Skeletal muscle satellite cell (primary cell): Measurements from ENCODE around the gene GNAI2.
"Not testable (repeated sequence)": the region's sequence is repeated elsewhere in the genome, so short reads cannot be mapped to it uniquely, and the experiment has no call there.

Source experiments
- H3K27me3 ChIP-seq: 2 replicates; pipeline ENCODE4 v1.7.0; 2013; ENCODE audit warnings: low read length; ENCODE audit not compliant: control insufficient read depth, insufficient read depth
- H3K36me3 ChIP-seq: 2 replicates; pipeline ENCODE4 v1.7.0; 2013; ENCODE audit warnings: mild to moderate bottlenecking, control low read depth, low read length; ENCODE audit not compliant: insufficient read depth
- H3K4me1 ChIP-seq: 2 replicates; pipeline ENCODE4 v1.7.0; 2013; ENCODE audit warnings: low read length; ENCODE audit not compliant: control insufficient read depth, insufficient read depth
- H3K4me2 ChIP-seq: 2 replicates; pipeline ENCODE4 v1.7.0; 2013; ENCODE audit warnings: mild to moderate bottlenecking, low read length
- H3K4me3 ChIP-seq: 2 replicates; pipeline ENCODE4 v1.7.0; 2013; ENCODE audit warnings: low read length
- H3K9ac ChIP-seq: 2 replicates; pipeline ENCODE4 v1.7.0; 2013; ENCODE audit warnings: mild to moderate bottlenecking, low read depth, low read length, moderate library complexity
- H3K9me3 ChIP-seq: replicated peaks from 2 replicates; pipeline ENCODE4 v1.7.0; 2013; ENCODE audit warnings: mild to moderate bottlenecking, control low read depth, low read length

The GNAI2 gene

GRCh38 chr3:50269977-50270413, 34.0 kb downstream of the GNAI2 start:
- no peaks in the 10 kb centered on the region for H3K36me3 ChIP-seq
- H3K4me1 ChIP-seq = peaks cover 50% of the 10 kb centered on the region
- no peaks in the 10 kb centered on the region for H3K9me3 ChIP-seq
- H3K27me3 ChIP-seq = no peaks in the 10 kb centered on the region
- peak overlapping the region; percentile 54 for H3K4me2 ChIP-seq
- H3K4me3 ChIP-seq = peak overlapping the region; percentile 2
- H3K9ac ChIP-seq = peak overlapping the region; percentile 8

- Histone ChIP-seq H3K4me3 (no peak overlapping the region), H3K9ac (peak overlapping the region; percentile 8)
These were observed 34.6 kb downstream of the GNAI2 start for GRCh38 chr3:50270422-50271224.

GRCh38 chr3:50271314-50271936, 35.4 kb downstream of the GNAI2 start:
- Histone ChIP-seq H3K4me2 (no peak overlapping the region), H3K9me3 (no peaks in the 10 kb centered on the region), H3K27me3 (no peaks in the 10 kb centered on the region), H3K36me3 (no peaks in the 10 kb centered on the region), H3K9ac (no peak overlapping the region), H3K4me3 (no peak overlapping the region), H3K4me1 (peaks cover 43% of the 10 kb centered on the region)

More at GRCh38 chr3:50270422-50271224, 34.6 kb downstream of the GNAI2 start:
- H3K4me1 ChIP-seq = peaks cover 44% of the 10 kb centered on the region
- no peaks in the 10 kb centered on the region for H3K36me3 ChIP-seq
- no peaks in the 10 kb centered on the region for H3K27me3 ChIP-seq
- H3K4me2 ChIP-seq = peak overlapping the region; percentile 54
- no peaks in the 10 kb centered on the region for H3K9me3 ChIP-seq

DNA sequence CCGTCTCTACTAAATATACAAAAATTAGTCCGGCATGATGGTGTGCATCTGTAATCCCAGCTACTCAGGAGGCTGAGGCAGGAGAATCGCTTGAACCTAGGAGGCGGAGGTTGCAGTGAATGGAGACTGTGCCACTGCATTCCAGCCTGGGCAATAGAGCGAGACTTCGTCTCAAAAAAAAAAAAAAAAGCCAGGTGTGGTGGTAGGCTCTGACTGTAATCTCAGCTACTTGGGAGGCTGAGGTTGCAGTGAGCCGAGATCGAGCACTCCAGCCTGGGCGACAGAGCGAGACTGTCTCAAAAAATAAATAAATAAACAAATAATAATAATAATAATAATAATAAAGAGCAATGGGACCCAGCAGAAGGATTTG, 36.5 kb downstream of the GNAI2 start:
- H3K4me2 ChIP-seq = peak overlapping the region; percentile 80
- H3K4me3 ChIP-seq, H3K9ac ChIP-seq, H3K27me3 ChIP-seq, H3K36me3 ChIP-seq, H3K9me3 ChIP-seq: not testable (repeated sequence)
- peaks cover 35% of the 10 kb centered on the region for H3K4me1 ChIP-seq

DNA sequence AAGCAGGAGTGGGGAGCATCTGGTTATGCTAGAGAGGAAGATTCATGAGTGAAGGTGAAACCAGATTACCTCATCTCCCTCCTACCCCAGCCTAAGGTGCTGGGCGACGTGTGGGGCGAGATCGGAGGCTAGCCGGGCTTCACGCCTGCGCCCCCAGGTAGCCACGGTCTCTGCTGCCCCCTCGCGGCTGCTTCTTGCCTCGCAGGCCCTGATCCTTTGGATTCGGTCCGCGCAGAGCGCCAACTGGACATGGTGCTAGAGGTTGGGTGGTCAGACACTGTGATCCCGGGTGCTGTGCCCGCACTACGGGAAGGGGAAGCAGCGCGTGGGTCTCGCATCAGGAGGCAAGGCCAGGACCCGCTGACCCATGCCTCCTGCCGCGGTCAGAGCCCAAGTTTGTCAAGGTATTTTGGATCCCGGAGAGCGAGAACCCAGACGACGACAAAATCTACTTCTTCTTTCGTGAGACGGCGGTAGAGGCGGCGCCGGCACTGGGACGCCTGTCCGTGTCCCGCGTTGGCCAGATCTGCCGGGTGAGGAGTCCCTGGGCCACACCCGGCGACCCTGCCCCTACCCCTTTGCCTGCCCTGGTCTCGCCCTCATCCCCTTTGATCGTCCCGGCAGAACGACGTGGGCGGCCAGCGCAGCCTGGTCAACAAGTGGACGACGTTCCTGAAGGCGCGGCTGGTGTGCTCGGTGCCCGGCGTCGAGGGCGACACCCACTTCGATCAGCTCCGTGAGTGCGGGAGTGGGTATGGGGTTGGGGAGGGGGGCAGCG, 37.1 kb downstream of the GNAI2 start:
- Histone ChIP-seq H3K9ac (no peak overlapping the region), H3K4me3 (peak overlapping the region; percentile 51), H3K36me3 (no peaks in the 10 kb centered on the region), H3K4me1 (peaks cover 31% of the 10 kb centered on the region), H3K9me3 (no peaks in the 10 kb centered on the region), H3K4me2 (peak overlapping the region; percentile 80), H3K27me3 (no peaks in the 10 kb centered on the region)

- Histone ChIP-seq H3K36me3 (no peaks in the 10 kb centered on the region), H3K4me2 (no peak overlapping the region), H3K9ac (no peak overlapping the region), H3K27me3 (no peaks in the 10 kb centered on the region), H3K4me1 (peaks cover 27% of the 10 kb centered on the region), H3K4me3 (no peak overlapping the region), H3K9me3 (no peaks in the 10 kb centered on the region)
These were observed 37.7 kb downstream of the GNAI2 start for GRCh38 chr3:50273689-50274065.

GRCh38 chr3:50274371-50275104, 38.5 kb downstream of the GNAI2 start:
- Histone ChIP-seq H3K9me3 (no peaks in the 10 kb centered on the region), H3K27me3 (no peaks in the 10 kb centered on the region), H3K9ac (no peak overlapping the region), H3K36me3 (no peaks in the 10 kb centered on the region), H3K4me1 (peaks cover 18% of the 10 kb centered on the region), H3K4me2 (no peak overlapping the region), H3K4me3 (no peak overlapping the region)

DNA sequence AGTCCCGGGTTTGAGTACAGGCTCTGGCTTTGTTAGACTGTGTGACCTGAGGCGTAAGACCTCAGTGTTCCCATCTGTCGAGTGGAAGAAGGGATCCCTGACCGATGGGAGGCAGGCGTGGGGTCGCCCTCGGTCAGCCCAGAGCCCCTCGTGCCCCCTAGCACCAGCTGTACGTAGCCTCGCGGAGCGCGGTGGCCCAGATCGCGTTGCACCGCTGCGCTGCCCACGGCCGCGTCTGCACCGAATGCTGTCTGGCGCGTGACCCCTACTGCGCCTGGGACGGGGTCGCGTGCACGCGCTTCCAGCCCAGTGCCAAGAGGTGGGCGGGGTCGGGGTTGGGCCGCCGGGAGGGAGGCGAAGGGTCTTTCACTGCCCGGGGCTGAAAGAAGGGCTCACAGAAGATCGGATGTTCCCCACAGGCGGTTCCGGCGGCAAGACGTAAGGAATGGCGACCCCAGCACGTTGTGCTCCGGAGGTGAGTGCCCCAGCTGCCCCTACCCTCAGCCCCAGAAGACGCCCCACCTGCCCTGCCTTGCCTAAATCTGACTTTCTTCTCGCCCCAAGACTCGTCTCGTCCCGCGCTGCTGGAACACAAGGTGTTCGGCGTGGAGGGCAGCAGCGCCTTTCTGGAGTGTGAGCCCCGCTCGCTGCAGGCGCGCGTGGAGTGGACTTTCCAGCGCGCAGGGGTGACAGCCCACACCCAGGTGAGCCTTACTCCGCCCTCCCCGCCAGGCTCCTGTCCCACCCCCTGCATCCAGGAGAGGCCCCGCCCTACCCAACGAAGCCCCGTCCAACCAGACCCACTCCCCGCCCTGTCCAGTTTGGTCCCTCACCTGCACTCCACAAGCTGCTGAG, 39.4 kb downstream of the GNAI2 start:
- Histone ChIP-seq H3K9ac (no peak overlapping the region), H3K9me3 (no peaks in the 10 kb centered on the region), H3K27me3 (no peaks in the 10 kb centered on the region), H3K36me3 (no peaks in the 10 kb centered on the region), H3K4me3 (no peak overlapping the region), H3K4me2 (no peak overlapping the region), H3K4me1 (peaks cover 10% of the 10 kb centered on the region)

DNA sequence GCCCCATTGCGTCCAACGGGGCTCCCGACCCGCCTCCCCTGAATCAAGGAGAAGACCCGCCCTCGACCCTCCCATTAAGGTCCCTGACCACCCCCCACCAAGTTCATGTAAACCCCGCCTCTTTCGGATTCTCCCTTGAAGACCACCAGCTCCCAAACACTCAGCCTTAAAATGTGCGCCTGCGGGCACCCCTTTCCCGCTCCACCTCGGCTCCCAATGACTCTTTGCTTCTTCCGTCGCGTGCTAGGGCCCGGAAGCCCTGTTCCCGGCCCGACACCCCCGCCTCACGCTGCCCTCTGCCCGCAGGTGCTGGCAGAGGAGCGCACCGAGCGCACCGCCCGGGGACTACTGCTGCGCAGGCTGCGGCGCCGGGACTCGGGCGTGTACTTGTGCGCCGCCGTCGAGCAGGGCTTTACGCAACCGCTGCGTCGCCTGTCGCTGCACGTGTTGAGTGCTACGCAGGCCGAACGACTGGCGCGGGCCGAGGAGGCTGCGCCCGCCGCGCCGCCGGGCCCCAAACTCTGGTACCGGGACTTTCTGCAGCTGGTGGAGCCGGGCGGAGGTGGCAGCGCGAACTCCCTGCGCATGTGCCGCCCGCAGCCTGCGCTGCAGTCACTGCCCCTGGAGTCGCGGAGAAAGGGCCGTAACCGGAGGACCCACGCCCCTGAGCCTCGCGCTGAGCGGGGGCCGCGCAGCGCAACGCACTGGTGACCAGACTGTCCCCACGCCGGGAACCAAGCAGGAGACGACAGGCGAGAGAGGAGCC, 40.2 kb downstream of the GNAI2 start:
- H3K9me3 ChIP-seq = no peaks in the 10 kb centered on the region
- H3K36me3 ChIP-seq = no peaks in the 10 kb centered on the region
- H3K9ac ChIP-seq = no peak overlapping the region
- peaks cover 4% of the 10 kb centered on the region for H3K4me1 ChIP-seq
- no peak overlapping the region for H3K4me3 ChIP-seq
- no peaks in the 10 kb centered on the region for H3K27me3 ChIP-seq
- H3K4me2 ChIP-seq = no peak overlapping the region

GRCh38 chr3:50276762-50277101, 40.7 kb downstream of the GNAI2 start:
- H3K36me3 ChIP-seq = no peaks in the 10 kb centered on the region
- H3K4me2 ChIP-seq = no peak overlapping the region
- peaks cover 4% of the 10 kb centered on the region for H3K4me1 ChIP-seq
- no peaks in the 10 kb centered on the region for H3K27me3 ChIP-seq
- H3K4me3 ChIP-seq = no peak overlapping the region
- no peaks in the 10 kb centered on the region for H3K9me3 ChIP-seq
- no peak overlapping the region for H3K9ac ChIP-seq
